SK-N-SH (cell line): Measurements from ENCODE around the gene ZNF30. TPM values are rescaled to one million over a fixed set of nuclear protein-coding genes. Genes with fewer than 3 reads are reported as not detected.

Experiments
- CTCF ChIA-PET: fragments of 300-600, 350-600 bp; formaldehyde crosslinking; extraction: SDS; loops from one replicate; lab custom pipeline; 2021; lab: Yijun Ruan, JAX
- POLR2A ChIA-PET: fragments of 350-600 bp; sonication (Branson Sonifier 250); formaldehyde crosslinking; extraction: SDS; loops from one replicate; lab custom pipeline; 2020; ENCODE audit warnings: antibody characterized with exemption, inconsistent platforms; lab: Yijun Ruan, JAX
- DNase-seq: peaks from one replicate; pipeline ENCODE4 v3.0.0; 2012
- H2AFZ ChIP-seq: fragments of 200-600 bp; sonication (generic); 2 replicates; pipeline ENCODE4 v1.8.1; 2016; ENCODE audit warnings: antibody characterized with exemption, mild to moderate bottlenecking, low read depth
- H3F3A ChIP-seq: fragments of 200-600 bp; sonication (generic); replicated peaks from 2 replicates; pipeline ENCODE3; 2016; ENCODE audit warnings: antibody characterized with exemption, mild to moderate bottlenecking; ENCODE audit not compliant: insufficient read depth
- H3K27ac ChIP-seq, 2 experiments: fragments of 200-500 bp in 1 of 2; fragments of 200-600 bp in 1 of 2; sonication (Bioruptor generic) in 1 of 2; sonication (generic), shearing (Covaris generic) in 1 of 2; 2 replicates each; pipeline versions ENCODE4 v1.5.1 to v1.6.1; 2014 to 2016; ENCODE audit warnings: low read depth in 2 of 2, inconsistent platforms in 1 of 2, low read length in 1 of 2, mild to moderate bottlenecking in 1 of 2, mixed read lengths in 1 of 2
- H3K27me3 ChIP-seq: fragments of 200-600 bp; sonication (generic), shearing (Covaris generic); 2 replicates; pipeline ENCODE4 v1.6.1; 2016; ENCODE audit warnings: mixed run types; ENCODE audit not compliant: insufficient read depth
- H3K36me3 ChIP-seq, 2 experiments: fragments of 200-500 bp in 1 of 2; fragments of 200-600 bp in 1 of 2; sonication (Bioruptor generic) in 1 of 2; sonication (generic) in 1 of 2; replicated peaks in 1 of 2; 2 replicates each; pipeline versions ENCODE3 to v1.5.1; 2014 to 2016; ENCODE audit warnings: low read length in 1 of 2, mild to moderate bottlenecking in 1 of 2; ENCODE audit not compliant: insufficient read depth in 2 of 2, control insufficient read depth in 1 of 2
- H3K4me1 ChIP-seq, 2 experiments: fragments of 200-500 bp in 1 of 2; fragments of 200-600 bp in 1 of 2; sonication (Bioruptor generic) in 1 of 2; sonication (generic), shearing (Covaris generic) in 1 of 2; 2 replicates each; pipeline versions ENCODE4 v1.5.1 to v1.6.1; 2014 to 2016; ENCODE audit warnings: low read depth in 1 of 2, low read length in 1 of 2, mixed run types in 1 of 2; ENCODE audit not compliant: insufficient read depth in 2 of 2, control insufficient read depth in 1 of 2
- H3K4me2 ChIP-seq: fragments of 200-600 bp; sonication (generic), shearing (Covaris generic); 2 replicates; pipeline ENCODE4 v1.6.1; 2017; ENCODE audit warnings: mixed run types
- H3K4me3 ChIP-seq, 2 experiments: fragments of 200-500 bp in 1 of 2; fragments of 200-600 bp in 1 of 2; sonication (Bioruptor generic) in 1 of 2; sonication (generic), shearing (Covaris generic) in 1 of 2; 2 replicates each; pipeline versions ENCODE4 v1.5.1 to v1.8.1; 2014 to 2016; ENCODE audit warnings: low read depth in 2 of 2, inconsistent platforms in 1 of 2, low read length in 1 of 2, mild to moderate bottlenecking in 1 of 2, mixed read lengths in 1 of 2, moderate library complexity in 1 of 2
- H3K79me2 ChIP-seq: fragments of 200-600 bp; sonication (generic); 2 replicates; pipeline ENCODE4 v1.8.1; 2017; ENCODE audit warnings: mild to moderate bottlenecking; ENCODE audit not compliant: insufficient read depth
- H3K9ac ChIP-seq: fragments of 200-600 bp; sonication (generic); 2 replicates; pipeline ENCODE4 v1.6.1; 2017; ENCODE audit warnings: mixed run types
- H3K9me2 ChIP-seq: fragments of 200-600 bp; sonication (generic); 2 replicates; pipeline ENCODE4 v1.6.1; 2017; ENCODE audit warnings: mixed run types
- H3K9me3 ChIP-seq: fragments of 200-600 bp; sonication (generic); 2 replicates; pipeline ENCODE4 v1.6.1; 2017; ENCODE audit warnings: mixed run types, mild to moderate bottlenecking, moderate library complexity
- H4K20me1 ChIP-seq: fragments of 200-600 bp; sonication (generic); 2 replicates; pipeline ENCODE4 v1.6.1; 2017; ENCODE audit warnings: mild to moderate bottlenecking, mixed run types; ENCODE audit not compliant: insufficient read depth
- CHD2 ChIP-seq: fragments of 150-350 bp; IDR thresholded peaks from 2 replicates; pipeline ENCODE4 v1.6.1; 2018; ENCODE audit warnings: low read length; ENCODE audit not compliant: partially characterized antibody
- EP300 ChIP-seq, 2 experiments: IDR thresholded peaks; 2 replicates each; pipeline versions ENCODE4 v1.4.0 to v1.6.1; 2012; ENCODE audit warnings: borderline replicate concordance in 1 of 2, low read depth in 1 of 2, low read length in 1 of 2
- EZH2phosphoT487 ChIP-seq: fragments of 200-600 bp; sonication (generic); IDR thresholded peaks from 2 replicates; pipeline ENCODE4 v1.6.1; 2017; ENCODE audit warnings: low read depth, mixed run types, mild to moderate bottlenecking, antibody characterized with exemption, moderate library complexity, borderline replicate concordance
- FOSL2 ChIP-seq: IDR thresholded peaks from 2 replicates; pipeline ENCODE4 v1.4.0; 2012; ENCODE audit warnings: low read depth, mild to moderate bottlenecking, moderate library complexity, borderline replicate concordance
- FOXJ3 ChIP-seq: sonication (generic); formaldehyde crosslinking; IDR thresholded peaks from 2 replicates; pipeline ENCODE4 v1.5.1; 2020; ENCODE audit warnings: mild to moderate bottlenecking, missing genetic modification reagents
- GATA2 ChIP-seq: sonication (generic); formaldehyde crosslinking; IDR thresholded peaks from 2 replicates; pipeline ENCODE4 v1.5.0; 2020; ENCODE audit warnings: mild to moderate bottlenecking, missing genetic modification reagents
- IRF3 ChIP-seq: fragments of 150-350 bp; IDR thresholded peaks from 2 replicates; pipeline ENCODE4 v1.6.1; 2016; ENCODE audit warnings: mild to moderate bottlenecking, low read depth, low read length
- MAX ChIP-seq: IDR thresholded peaks from 2 replicates; pipeline ENCODE4 v1.4.0; 2012; ENCODE audit warnings: low read depth
- MEF2A ChIP-seq: IDR thresholded peaks from 2 replicates; pipeline ENCODE4 v1.4.0; 2012; ENCODE audit warnings: low read depth, borderline replicate concordance
- MXI1 ChIP-seq: IDR thresholded peaks from 2 replicates; pipeline ENCODE4 v1.6.1; 2012; ENCODE audit warnings: mild to moderate bottlenecking, low read depth, low read length, improper control_type of control experiment
- NFIC ChIP-seq: IDR thresholded peaks from 2 replicates; pipeline ENCODE4 v1.4.0; 2012; ENCODE audit warnings: borderline replicate concordance
- NRF1 ChIP-seq: IDR thresholded peaks from 2 replicates; pipeline ENCODE4 v1.6.1; 2012; ENCODE audit warnings: low read depth, mild to moderate bottlenecking, low read length
- PBX3 ChIP-seq: IDR thresholded peaks from 2 replicates; pipeline ENCODE4; 2012
- RAD21 ChIP-seq: IDR thresholded peaks from 2 replicates; pipeline ENCODE4 v1.6.1; 2012; ENCODE audit warnings: mild to moderate bottlenecking, low read length
- RCOR1 ChIP-seq: fragments of 150-350 bp; IDR thresholded peaks from 2 replicates; pipeline ENCODE4 v1.6.1; 2017; ENCODE audit warnings: antibody characterized with exemption, low read length
- RFX5 ChIP-seq: IDR thresholded peaks from 2 replicates; pipeline ENCODE4 v1.6.1; 2012; ENCODE audit warnings: mild to moderate bottlenecking, improper control_type of control experiment, low read length
- RXRA ChIP-seq: IDR thresholded peaks from 2 replicates; pipeline ENCODE4 v1.4.0; 2012; ENCODE audit warnings: low read depth, mild to moderate bottlenecking, borderline replicate concordance
- SIN3A ChIP-seq: IDR thresholded peaks from 2 replicates; pipeline ENCODE4 v1.6.1; 2012; ENCODE audit warnings: low read depth, mild to moderate bottlenecking, low read length, moderate library complexity, borderline replicate concordance
- SMC3 ChIP-seq: IDR thresholded peaks from 2 replicates; pipeline ENCODE4 v1.6.1; 2012; ENCODE audit warnings: low read depth, low read length, improper control_type of control experiment
- TCF12 ChIP-seq: IDR thresholded peaks from 2 replicates; pipeline ENCODE4 v1.4.0; 2012
- TEAD4 ChIP-seq: IDR thresholded peaks from 2 replicates; pipeline ENCODE4 v1.4.0; 2012; ENCODE audit warnings: mild to moderate bottlenecking, borderline replicate concordance; ENCODE audit not compliant: insufficient read depth
- USF1 ChIP-seq: IDR thresholded peaks from 2 replicates; pipeline ENCODE4 v1.4.0; 2012; ENCODE audit warnings: low read depth, borderline replicate concordance
- YY1 ChIP-seq: IDR thresholded peaks from 2 replicates; pipeline ENCODE4 v1.4.0; 2012; ENCODE audit warnings: low read depth, mild to moderate bottlenecking
- WGBS: methylation state at CpG from one replicate; pipeline ENCODE4 v1.1.6; 2017; ENCODE audit warnings: low lambda C conversion rate; 5-methylcytosine and 5-hydroxymethylcytosine counted together
- polyA plus RNA-seq, 3 experiments: library from polyadenylated mRNA; depleted of rRNA; stranded (reverse); fragments of >200 nt; gene quantifications; 2 replicates each; pipeline ENCODE4 v1.2.3, GENCODE V29; 2012

ZNF30 gene
- polyA plus RNA-seq, 1 of the 3 experiments (the other 2 are of a cell fraction), result 1.7 TPM

GRCh38 chr19:34988119-34988518 lies 61.4 kb downstream of the ZNF30 start:
- Histone ChIP-seq H3K4me3 (no peak overlapping the region), H3K9me3 (no peaks in the 10 kb centered on the region), H3K27me3 (no peaks in the 10 kb centered on the region), H3K4me1 (peaks cover 0 to 4% of the 10 kb centered on the region in 2 experiments; a peak in 1 of 4 replicates), H3F3A (no peaks in the 10 kb centered on the region), H3K4me2 (no peak overlapping the region), H3K27ac (no peak overlapping the region), H3K9me2 (no peaks in the 10 kb centered on the region), H4K20me1 (no peaks in the 10 kb centered on the region)
- ChIA-PET POLR2A (interaction anchor here (0.5 kb wide), 1 partner anchor 17 kb away, joined by 3 read pairs; no protein-coding TSS in a partner anchor), CTCF (interaction anchor here (6.3 kb wide), 1 partner anchor 15 kb away, joined by 24 read pairs; no protein-coding TSS in a partner anchor)
- DNase-seq, result no peak
- WGBS, result 92% methylated on average over 1 of the region's 1 CpG
- no peak for TF ChIP-seq RFX5
- TF ChIP-seq MAX, result no peak
- no peak for TF ChIP-seq FOXJ3 (CRISPR knock-in tag)
- TF ChIP-seq NRF1, result no peak
- TF ChIP-seq TEAD4, result no peak
- TF ChIP-seq MEF2A, result no peak
- TF ChIP-seq FOSL2, result no peak
- TF ChIP-seq, all 33 proteins: peak for 0
- no peaks in the 10 kb centered on the region for H3K79me2 ChIP-seq
- no peak overlapping the region for H3K9ac ChIP-seq
- H3K36me3 ChIP-seq, result no peaks in the 10 kb centered on the region
- H2AFZ ChIP-seq, result no peak overlapping the region

- DNase-seq, result no peak
- Histone ChIP-seq H3K4me3 (no peak overlapping the region), H4K20me1 (no peaks in the 10 kb centered on the region), H3K79me2 (no peaks in the 10 kb centered on the region), H3K27ac (no peak overlapping the region), H3K27me3 (no peaks in the 10 kb centered on the region), H2AFZ (no peak overlapping the region), H3K9ac (no peak overlapping the region), H3K9me3 (no peaks in the 10 kb centered on the region), H3K4me1 (peaks cover 0 to 4% of the 10 kb centered on the region in 2 experiments; a peak in 1 of 4 replicates), H3K4me2 (no peak overlapping the region), H3F3A (no peaks in the 10 kb centered on the region), H3K36me3 (no peaks in the 10 kb centered on the region), H3K9me2 (no peaks in the 10 kb centered on the region)
- CTCF ChIA-PET, result interaction anchor here (0.8 to 6.3 kb wide), 3 partner anchors 17 to 55 kb away, joined by 3 to 24 read pairs (median 4); no protein-coding TSS in a partner anchor
- WGBS, result 63% methylated on average over 6 of the region's 6 CpGs
- POLR2A ChIA-PET, result no interaction called here
- TF ChIP-seq GATA2, result no peak
- TF ChIP-seq FOXJ3 (CRISPR knock-in tag), result no peak
- no peak for TF ChIP-seq RAD21
- TF ChIP-seq CHD2, result no peak
- no peak for TF ChIP-seq IRF3
- no peak for TF ChIP-seq PBX3
- no peak for TF ChIP-seq YY1
- no peak for TF ChIP-seq RCOR1
- no peak for TF ChIP-seq MXI1
- TF ChIP-seq RXRA, result no peak
- TF ChIP-seq MAX, result no peak
- TF ChIP-seq USF1, result no peak
- no peak for TF ChIP-seq EP300 (IDR thresholded peaks at IDR 0.05; ENCODE audit: borderline replicate concordance in 1 of 2, low read depth in 1 of 2, low read length in 1 of 2)
- no peak for TF ChIP-seq NFIC
- TF ChIP-seq TEAD4, result no peak
- TF ChIP-seq MEF2A, result no peak
- no peak for TF ChIP-seq SMC3
- TF ChIP-seq EZH2phosphoT487, result no peak
- TF ChIP-seq SIN3A, result no peak
- TF ChIP-seq TCF12, result no peak
These were observed 62.6 kb downstream of the ZNF30 start for GRCh38 chr19:34989298-34989697.
